ENCODE results near the gene NOTCH3. TPM values are rescaled to one million over a fixed set of nuclear protein-coding genes. Genes with fewer than 3 reads are reported as not detected.

The NOTCH3 gene
- total and polyA plus RNA-seq, 2 of the 8 experiments (the other 6 are each of a cell fraction or from before 2014, with no cell fraction given) = 37.5 to 107 TPM

DNA sequence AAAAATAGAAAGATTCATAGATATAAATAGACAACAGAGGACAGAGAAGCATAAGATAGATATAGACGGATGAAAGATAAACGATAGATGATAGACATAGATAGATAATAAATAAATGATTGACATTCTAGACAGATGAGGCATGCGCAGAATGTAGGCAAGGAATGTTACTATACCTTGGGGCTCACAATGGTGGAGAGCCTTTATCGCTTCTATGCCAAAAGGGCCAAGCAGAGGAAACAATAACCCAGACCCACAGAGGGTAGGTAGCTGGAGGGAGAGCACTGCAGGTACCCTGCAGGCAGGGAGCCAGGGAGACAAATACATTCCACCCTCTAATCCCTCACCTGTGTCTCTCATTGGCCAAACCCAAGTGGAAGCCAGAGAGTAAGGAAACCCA lies 44.4 kb downstream of the NOTCH3 start:
- H2BK20ac ChIP-seq (ENCODE audit: low read length) = no peak overlapping the region
- ChIA-PET CTCF (ENCODE audit: partially characterized antibody) (interaction anchor here (0.7 to 3.4 kb wide), 4 partner anchors 17 to 272 kb away, joined by 3 to 19 read pairs (median 6); no protein-coding TSS in a partner anchor), POLR2A (ENCODE audit: partially characterized antibody) (interaction anchor here (1.0 to 5.0 kb wide), 6 partner anchors 10 to 146 kb away, joined by 3 to 19 read pairs (median 4); a partner anchor contains a TSS)
- no peak overlapping the region for H2BK15ac ChIP-seq (ENCODE audit: low read length)
- no peak overlapping the region for H3K9ac ChIP-seq (replicated peaks in 1 of 4; ENCODE audit: extremely low read depth in 1 of 4, low read depth in 3 of 4, low read length in 3 of 4)
- H3K79me2 ChIP-seq (ENCODE audit: control insufficient read depth in 1 of 2, insufficient read depth in 2 of 2, low read length in 2 of 2) = no peaks in the 10 kb centered on the region
- peaks cover 16 to 27% of the 10 kb centered on the region in 2 experiments for H3K9me3 ChIP-seq (ENCODE audit: insufficient read depth in 2 of 2, low read depth in 1 of 2, low read length in 1 of 2)
- H3K4me2 ChIP-seq (ENCODE audit: insufficient read depth in 1 of 2, low read depth in 2 of 2, low read length in 2 of 2) = no peak overlapping the region
- H2AFZ ChIP-seq (ENCODE audit: low read length) = no peak overlapping the region
- 96 to 100% methylated on average over 1 to 4 of the region's 4 CpGs for WGBS, 2 experiments (ENCODE audit: extremely low coverage in 1 of 2, insufficient coverage in 1 of 2, insufficient read length in 1 of 2, insufficient replicate concordance in 2 of 2, low coverage in 1 of 2, low lambda C conversion rate in 2 of 2, missing lambda C conversion rate in 1 of 2)
- H2BK5ac ChIP-seq (ENCODE audit: low read depth, low read length) = no peak overlapping the region
- H3K56ac ChIP-seq (replicated peaks; ENCODE audit: insufficient read length, low read depth, low read length) = no peak overlapping the region
- H3K18ac ChIP-seq (ENCODE audit: extremely low read depth, low read length) = no peak overlapping the region
- no peak overlapping the region for H4K91ac ChIP-seq (replicated peaks; ENCODE audit: insufficient read length, low read length)
- H3K27ac ChIP-seq (ENCODE audit: low read depth, low read length) = no peak overlapping the region
- TF ChIP-seq SP2 (IDR thresholded peaks at IDR 0.05; ENCODE audit: low read length) = no peak
- TF ChIP-seq JUND (IDR thresholded peaks at IDR 0.05; ENCODE audit: low read length) = no peak
- no peak for TF ChIP-seq NANOG (IDR thresholded peaks at IDR 0.05; ENCODE audit: insufficient read depth, low read depth, low read length, poor library complexity, severe bottlenecking)
- TF ChIP-seq JUN (IDR thresholded peaks at IDR 0.05; ENCODE audit: low read depth, low read length) = no peak
- no peak for TF ChIP-seq ZNF274 (IDR thresholded peaks at IDR 0.05; ENCODE audit: borderline replicate concordance, extremely low read depth, low read length)
- TF ChIP-seq KDM5A (IDR thresholded peaks at IDR 0.05; ENCODE audit: low read length) = no peak
- H3K27me3 ChIP-seq (replicated peaks in 1 of 4; ENCODE audit: control insufficient read depth in 3 of 4, extremely low read depth in 1 of 4, insufficient read depth in 3 of 4, low read length in 3 of 4) = no peaks in the 10 kb centered on the region
- DNase-seq (ENCODE audit: low read depth in 1 of 2, low spot score in 2 of 2) = no peak
- H3K36me3 ChIP-seq (ENCODE audit: control insufficient read depth in 2 of 4, insufficient read depth in 4 of 4, low read length in 3 of 4) = peaks cover under 1 to 28% (median 10%) of the 10 kb centered on the region in 4 experiments; a peak in 5 of 8 replicates
- H2BK120ac ChIP-seq (replicated peaks; ENCODE audit: low read depth, low read length) = no peak overlapping the region
- H3K14ac ChIP-seq (ENCODE audit: insufficient read length) = no peak overlapping the region
- no peak overlapping the region for H4K5ac ChIP-seq (ENCODE audit: insufficient read length, low read depth, low read length)
- H3K23me2 ChIP-seq (ENCODE audit: low read depth, low read length) = no peaks in the 10 kb centered on the region; the same call in 1 of the 2 replicates
- FAIRE-seq = no peak
- H2AK5ac ChIP-seq (ENCODE audit: low read depth, low read length) = no peak overlapping the region
- H3K79me1 ChIP-seq (ENCODE audit: low read depth, low read length) = no peaks in the 10 kb centered on the region
- H3K4ac ChIP-seq (replicated peaks; ENCODE audit: insufficient read length, low read depth, low read length) = no peak overlapping the region
- H3K4me3 ChIP-seq (ENCODE audit: extremely low read depth in 1 of 4, insufficient read depth in 2 of 4, low read depth in 3 of 4, low read length in 4 of 4) = no peak overlapping the region
- H3K23ac ChIP-seq (ENCODE audit: insufficient read length) = no peak overlapping the region
- H4K8ac ChIP-seq (ENCODE audit: extremely low read depth, insufficient read depth, low read length) = no peak overlapping the region
- H2BK12ac ChIP-seq (ENCODE audit: low read depth, low read length) = no peak overlapping the region
- H3K4me1 ChIP-seq (replicated peaks in 1 of 4; ENCODE audit: control insufficient read depth in 3 of 4, insufficient read depth in 4 of 4, low read length in 3 of 4) = no peaks in the 10 kb centered on the region
- H4K20me1 ChIP-seq (replicated peaks in 1 of 2; ENCODE audit: control insufficient read depth in 1 of 2, insufficient read depth in 2 of 2, low read length in 2 of 2) = no peaks in the 10 kb centered on the region

Measured in H1 (cell line).